Loucy (cell line): Measurements from ENCODE around the gene ROBO1.

Experiments used
- EZH2phosphoT487 ChIP-seq: fragments of 200-600 bp; IDR thresholded peaks from 2 replicates; pipeline ENCODE4 v1.6.1; 2018; ENCODE audit warnings: antibody characterized with exemption, mild to moderate bottlenecking, moderate library complexity, borderline replicate concordance
- TF ChIP-seq, protein P1 (sequence below): fragments of 200-600 bp; sonication (generic); conservative IDR thresholded peaks from 2 replicates; pipeline ENCODE4 v1.5.1; 2014; ENCODE audit warnings: mild to moderate bottlenecking, antibody characterized with exemption, low read length

DNA sequence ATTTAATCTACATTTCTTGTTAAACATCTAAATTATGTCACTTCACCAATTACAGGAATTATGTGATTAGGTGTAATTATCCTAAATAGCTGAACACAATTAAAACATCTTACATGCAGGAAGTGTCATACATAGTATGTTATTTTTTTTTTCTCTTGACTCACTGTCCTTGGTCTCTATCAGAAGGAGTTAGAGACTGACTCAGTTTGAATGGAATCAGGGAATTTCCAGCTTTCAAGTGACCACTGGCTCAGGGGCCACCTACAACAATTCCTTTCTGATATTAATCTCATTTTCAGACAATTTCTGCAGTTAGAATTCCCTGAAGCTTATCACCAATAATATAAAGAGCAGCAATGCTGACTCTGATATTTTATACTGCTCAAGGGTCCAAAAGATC lies 400.7 kb downstream of the ROBO1 start:
- TF ChIP-seq, protein P1, sequence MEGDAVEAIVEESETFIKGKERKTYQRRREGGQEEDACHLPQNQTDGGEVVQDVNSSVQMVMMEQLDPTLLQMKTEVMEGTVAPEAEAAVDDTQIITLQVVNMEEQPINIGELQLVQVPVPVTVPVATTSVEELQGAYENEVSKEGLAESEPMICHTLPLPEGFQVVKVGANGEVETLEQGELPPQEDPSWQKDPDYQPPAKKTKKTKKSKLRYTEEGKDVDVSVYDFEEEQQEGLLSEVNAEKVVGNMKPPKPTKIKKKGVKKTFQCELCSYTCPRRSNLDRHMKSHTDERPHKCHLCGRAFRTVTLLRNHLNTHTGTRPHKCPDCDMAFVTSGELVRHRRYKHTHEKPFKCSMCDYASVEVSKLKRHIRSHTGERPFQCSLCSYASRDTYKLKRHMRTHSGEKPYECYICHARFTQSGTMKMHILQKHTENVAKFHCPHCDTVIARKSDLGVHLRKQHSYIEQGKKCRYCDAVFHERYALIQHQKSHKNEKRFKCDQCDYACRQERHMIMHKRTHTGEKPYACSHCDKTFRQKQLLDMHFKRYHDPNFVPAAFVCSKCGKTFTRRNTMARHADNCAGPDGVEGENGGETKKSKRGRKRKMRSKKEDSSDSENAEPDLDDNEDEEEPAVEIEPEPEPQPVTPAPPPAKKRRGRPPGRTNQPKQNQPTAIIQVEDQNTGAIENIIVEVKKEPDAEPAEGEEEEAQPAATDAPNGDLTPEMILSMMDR: no peak
- TF ChIP-seq EZH2phosphoT487: no peak
